Natural killer cell treated with Interleukin-12 subunit alpha and Interleukin-12 subunit beta and Interleukin-15 and Interleukin-18, amount 100 ng/mL, for 72 hours (primary cell): Measurements from ENCODE around the gene ANGPTL8. TPM values are rescaled to one million over a fixed set of nuclear protein-coding genes. Genes with fewer than 3 reads are reported as not detected.
A peak's percentile ranks its signal among the peaks of the same experiment; 100 is the strongest.

Experiments used
- ATAC-seq, 2 donors: fragments of 150-1000 bp; cut with Tn5 transposase in 1 of 2; sonication (Bioruptor Pico), chemical (Tn5 transposase) in 1 of 2; 2 replicates each; pipeline ENCODE4 v1.10.0; 2021
- DNase-seq: peaks from one replicate; pipeline ENCODE4 v3.0.0; 2022; ENCODE audit warnings: low spot score
- H3K27ac Mint-ChIP-seq, 2 donors: 1 replicate in 1 of 2; 2 replicates in 1 of 2; pipeline ENCODE4 v1.8.0; 2022; ENCODE audit warnings: mixed read lengths in 2 of 2, mild to moderate bottlenecking in 1 of 2, moderate library complexity in 1 of 2
- H3K27me3 Mint-ChIP-seq, 2 donors: 1 replicate in 1 of 2; 2 replicates in 1 of 2; pipeline ENCODE4 v1.8.0; 2022; ENCODE audit warnings: mixed read lengths in 2 of 2
- H3K36me3 Mint-ChIP-seq: one replicate; pipeline ENCODE4 v1.8.0; 2022; ENCODE audit warnings: mixed read lengths
- H3K4me1 Mint-ChIP-seq, 2 donors: 1 replicate in 1 of 2; 2 replicates in 1 of 2; pipeline ENCODE4 v1.8.0; 2022; ENCODE audit warnings: low read depth in 2 of 2, mixed read lengths in 2 of 2, mild to moderate bottlenecking in 1 of 2
- H3K4me3 Mint-ChIP-seq: one replicate; pipeline ENCODE4 v1.8.0; 2022; ENCODE audit warnings: mixed read lengths
- H3K9me3 Mint-ChIP-seq: 2 replicates; pipeline ENCODE4 v1.8.0; 2022; ENCODE audit warnings: mixed read lengths
- total RNA-seq, 2 donors: library from RNA; stranded (reverse); gene quantifications; one replicate each; pipeline ENCODE4 v1.2.3, GENCODE V29; 2022

The ANGPTL8 gene
- total RNA-seq, 2 donors from 2014 or later = not detected

- Mint-ChIP-seq H3K27ac (peak overlapping the region in 1 of 2 donors; percentile 15), H3K4me3 (peak overlapping the region; percentile 25), H3K4me1 (peaks cover 3 to 7% of the 10 kb centered on the region in 2 donors), H3K27me3 (peaks cover 47% of the 10 kb centered on the region in 2 donors), H3K9me3 (no peaks in the 10 kb centered on the region), H3K36me3 (no peaks in the 10 kb centered on the region)
- no peak for DNase-seq
- ATAC-seq = no peak
These were observed 25.9 kb downstream of the ANGPTL8 start for GRCh38 chr19:11265177-11265784.

GRCh38 chr19:11265785-11266236 lies 26.4 kb downstream of the ANGPTL8 start:
- H3K4me1 Mint-ChIP-seq = peaks cover 3 to 7% of the 10 kb centered on the region in 2 donors
- peaks cover 46% of the 10 kb centered on the region in 2 donors for H3K27me3 Mint-ChIP-seq
- no peak for ATAC-seq

GRCh38 chr19:11267316-11268085 lies 28.1 kb downstream of the ANGPTL8 start:
- Mint-ChIP-seq H3K27me3 (peaks cover 40% of the 10 kb centered on the region in 2 donors), H3K36me3 (no peaks in the 10 kb centered on the region), H3K4me3 (no peak overlapping the region), H3K27ac (no peak overlapping the region), H3K9me3 (no peaks in the 10 kb centered on the region), H3K4me1 (peaks cover 3 to 7% of the 10 kb centered on the region in 2 donors)
- ATAC-seq = peak in 1 of 2 donors; percentile 34
- DNase-seq = no peak

More at GRCh38 chr19:11265785-11266236, 26.4 kb downstream of the ANGPTL8 start:
- no peak for DNase-seq
- Mint-ChIP-seq H3K27ac (no peak overlapping the region), H3K9me3 (no peaks in the 10 kb centered on the region), H3K36me3 (no peaks in the 10 kb centered on the region), H3K4me3 (no peak overlapping the region)

- Mint-ChIP-seq H3K27ac (no peak overlapping the region), H3K36me3 (no peaks in the 10 kb centered on the region)
- no peak for DNase-seq
These were observed 29.4 kb downstream of the ANGPTL8 start for GRCh38 chr19:11268783-11269267.

GRCh38 chr19:11269408-11269807 lies 30.0 kb downstream of the ANGPTL8 start:
- Mint-ChIP-seq H3K36me3 (no peaks in the 10 kb centered on the region), H3K27me3 (peaks cover 44 to 51% of the 10 kb centered on the region in 2 donors), H3K9me3 (no peaks in the 10 kb centered on the region), H3K27ac (no peak overlapping the region), H3K4me1 (peaks cover 3 to 7% of the 10 kb centered on the region in 2 donors), H3K4me3 (no peak overlapping the region)
- ATAC-seq (no peak), DNase-seq (no peak)

More at GRCh38 chr19:11268783-11269267, 29.4 kb downstream of the ANGPTL8 start:
- peaks cover 45 to 46% of the 10 kb centered on the region in 2 donors for H3K27me3 Mint-ChIP-seq
- peaks cover 3 to 7% of the 10 kb centered on the region in 2 donors for H3K4me1 Mint-ChIP-seq
- ATAC-seq = no peak
- H3K9me3 Mint-ChIP-seq = no peaks in the 10 kb centered on the region
- H3K4me3 Mint-ChIP-seq = no peak overlapping the region

GRCh38 chr19:11273296-11273695 lies 33.9 kb downstream of the ANGPTL8 start:
- H3K9me3 Mint-ChIP-seq = no peaks in the 10 kb centered on the region
- peaks cover 30 to 48% of the 10 kb centered on the region in 2 donors for H3K27me3 Mint-ChIP-seq
- H3K4me3 Mint-ChIP-seq = no peak overlapping the region
- H3K4me1 Mint-ChIP-seq = no peaks in the 10 kb centered on the region
- ATAC-seq (no peak), DNase-seq (no peak)
- H3K27ac Mint-ChIP-seq = no peak overlapping the region
- no peaks in the 10 kb centered on the region for H3K36me3 Mint-ChIP-seq

GRCh38 chr19:11273989-11274388 lies 34.6 kb downstream of the ANGPTL8 start:
- Mint-ChIP-seq H3K27me3 (peaks cover 26 to 44% of the 10 kb centered on the region in 2 donors), H3K27ac (no peak overlapping the region), H3K4me3 (no peak overlapping the region), H3K9me3 (no peaks in the 10 kb centered on the region), H3K4me1 (no peaks in the 10 kb centered on the region), H3K36me3 (no peaks in the 10 kb centered on the region)
- no peak for DNase-seq
- no peak for ATAC-seq

- Mint-ChIP-seq H3K27ac (no peak overlapping the region), H3K4me1 (peaks cover 3 to 4% of the 10 kb centered on the region in 2 donors), H3K36me3 (no peaks in the 10 kb centered on the region), H3K27me3 (peaks cover 21 to 38% of the 10 kb centered on the region in 2 donors), H3K4me3 (no peak overlapping the region), H3K9me3 (no peaks in the 10 kb centered on the region)
- ATAC-seq (no peak), DNase-seq (no peak)
These were observed 35.2 kb downstream of the ANGPTL8 start for GRCh38 chr19:11274533-11275086.

- Mint-ChIP-seq H3K27me3 (peaks cover 24 to 33% of the 10 kb centered on the region in 2 donors), H3K27ac (peak overlapping the region in 1 of 2 donors; percentile 28), H3K36me3 (no peaks in the 10 kb centered on the region), H3K4me1 (peaks cover 7 to 9% of the 10 kb centered on the region in 2 donors), H3K4me3 (no peak overlapping the region), H3K9me3 (no peaks in the 10 kb centered on the region)
- no peak for ATAC-seq
- no peak for DNase-seq
These were observed 39.3 kb downstream of the ANGPTL8 start for GRCh38 chr19:11278670-11279069.

- H3K27ac Mint-ChIP-seq = peak overlapping the region in 1 of 2 donors; percentile 58
- ATAC-seq = peak; percentile 87 to 90
- DNase-seq = peak; percentile 77
- H3K4me3 Mint-ChIP-seq = peak overlapping the region; percentile 63
- peaks cover 7 to 9% of the 10 kb centered on the region in 2 donors for H3K4me1 Mint-ChIP-seq
- H3K36me3 Mint-ChIP-seq = no peaks in the 10 kb centered on the region
- no peaks in the 10 kb centered on the region for H3K9me3 Mint-ChIP-seq
- peaks cover 23 to 25% of the 10 kb centered on the region in 2 donors for H3K27me3 Mint-ChIP-seq
These were observed 40.3 kb downstream of the ANGPTL8 start for GRCh38 chr19:11279505-11280236.

- Mint-ChIP-seq H3K4me3 (no peak overlapping the region), H3K27me3 (peaks cover 16 to 22% of the 10 kb centered on the region in 2 donors), H3K4me1 (peaks cover 7 to 9% of the 10 kb centered on the region in 2 donors), H3K36me3 (no peaks in the 10 kb centered on the region), H3K9me3 (no peaks in the 10 kb centered on the region), H3K27ac (peak overlapping the region in 1 of 2 donors; percentile 24)
- DNase-seq = no peak
- ATAC-seq = no peak
These were observed 42.1 kb downstream of the ANGPTL8 start for GRCh38 chr19:11281356-11282049.

GRCh38 chr19:11284515-11284914 lies 45.1 kb downstream of the ANGPTL8 start:
- DNase-seq (no peak), ATAC-seq (no peak)
- no peak overlapping the region for H3K27ac Mint-ChIP-seq
- no peaks in the 10 kb centered on the region for H3K36me3 Mint-ChIP-seq
- H3K27me3 Mint-ChIP-seq = peaks cover 15 to 19% of the 10 kb centered on the region in 2 donors
- no peak overlapping the region for H3K4me3 Mint-ChIP-seq
- peaks cover 7 to 8% of the 10 kb centered on the region in 2 donors for H3K4me1 Mint-ChIP-seq
- H3K9me3 Mint-ChIP-seq = no peaks in the 10 kb centered on the region
